Fibroblast of mammary gland (primary cell): ENCODE data around the gene ZC3H12D.

Experiments used
- DNase-seq: peaks from one replicate; pipeline ENCODE4 v3.0.0-alpha.2; 2010; ENCODE audit warnings: low read depth
- H3K4me3 ChIP-seq: 2 replicates; pipeline ENCODE4 v1.5.1; 2011; ENCODE audit warnings: low read depth, mild to moderate bottlenecking, low read length, moderate library complexity; ENCODE audit not compliant: control insufficient read depth
- CTCF ChIP-seq: conservative IDR thresholded peaks from 2 replicates; pipeline ENCODE4 v1.5.1; 2011; ENCODE audit warnings: low read depth, low read length, inconsistent platforms; ENCODE audit not compliant: control insufficient read depth, insufficient read depth

The ZC3H12D gene

GRCh38 chr6:149438855-149439254 lies 46.0 kb downstream of the ZC3H12D start:
- H3K4me3 ChIP-seq, result no peak overlapping the region
- no peak for DNase-seq
- no peak for TF ChIP-seq CTCF

GRCh38 chr6:149437212-149437611 lies 47.6 kb downstream of the ZC3H12D start:
- TF ChIP-seq CTCF, result no peak
- DNase-seq, result no peak
- no peak overlapping the region for H3K4me3 ChIP-seq

- H3K4me3 ChIP-seq, result no peak overlapping the region
- no peak for TF ChIP-seq CTCF
- no peak for DNase-seq
These were observed 48.2 kb downstream of the ZC3H12D start for GRCh38 chr6:149436647-149437046.

- DNase-seq, result no peak
- no peak for TF ChIP-seq CTCF
- no peak overlapping the region for H3K4me3 ChIP-seq
These were observed 48.8 kb downstream of the ZC3H12D start for GRCh38 chr6:149435919-149436586.

GRCh38 chr6:149433881-149434280 lies 50.9 kb downstream of the ZC3H12D start:
- no peak for TF ChIP-seq CTCF
- no peak overlapping the region for H3K4me3 ChIP-seq
- DNase-seq, result peak; percentile 47

GRCh38 chr6:149433405-149433804 lies 51.4 kb downstream of the ZC3H12D start:
- no peak for DNase-seq
- no peak overlapping the region for H3K4me3 ChIP-seq
- TF ChIP-seq CTCF, result no peak
